Measurements from ENCODE around the gene DAPK1.

Gene DAPK1

DNA sequence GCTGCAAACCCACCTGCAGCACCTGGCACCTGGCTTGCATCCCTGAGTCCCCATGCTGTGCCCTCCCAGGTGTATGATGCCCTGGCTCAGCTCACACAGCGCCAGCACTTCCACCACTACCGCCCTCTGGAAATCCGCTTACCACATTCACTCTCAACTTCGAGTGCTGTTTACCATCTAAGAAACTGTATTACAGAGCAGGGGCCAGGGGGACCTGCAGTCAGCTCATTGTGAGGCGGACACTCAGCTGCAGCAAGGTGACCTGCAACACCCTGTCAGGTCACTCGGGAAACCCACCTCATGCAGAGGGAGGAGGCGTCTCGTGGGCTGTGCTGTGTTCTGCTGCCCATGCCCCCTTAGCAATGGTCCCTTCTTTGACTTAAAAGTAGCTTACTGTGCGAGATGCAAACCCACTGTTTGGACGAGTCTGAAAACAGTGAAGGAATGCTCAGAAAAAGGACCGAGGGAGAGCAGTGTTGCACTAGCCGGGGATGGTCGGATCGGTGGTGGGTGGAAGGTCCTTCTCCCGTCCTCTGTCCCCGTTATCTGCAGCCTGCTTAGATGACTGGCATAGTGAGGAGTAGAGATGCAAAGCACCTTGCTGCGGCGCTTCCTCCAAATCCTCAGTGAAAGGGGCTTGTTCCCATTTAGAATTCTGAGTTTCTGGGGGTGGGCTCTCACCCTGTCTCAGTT, 173.1 kb downstream of the DAPK1 start:
- Histone ChIP-seq H3K4me2 (no peak overlapping the region), H3K4me1 (0 out of 20 replicates have a peak, but pooled peaks cover 0 to 4% (median 0%) of the 10 kb centered on the region in 10 experiments), H3K4me3 (no peak overlapping the region), H3K27me3 (no peaks in the 10 kb centered on the region), H3K27ac (no peak overlapping the region), H4K20me1 (no peaks in the 10 kb centered on the region), H3K36me3 (peaks cover 0 to 37% (median 0%) of the 10 kb centered on the region in 11 experiments; a peak in 4 of 22 replicates), H3K9ac (no peak overlapping the region), H3K9me3 (replicated peaks in 1 of 11) (peaks cover 9 to 26% (median 14%) of the 10 kb centered on the region in 11 experiments)
- no peak for TF ChIP-seq Cebpa-rat (IDR thresholded peaks at IDR 0.05)

DNA sequence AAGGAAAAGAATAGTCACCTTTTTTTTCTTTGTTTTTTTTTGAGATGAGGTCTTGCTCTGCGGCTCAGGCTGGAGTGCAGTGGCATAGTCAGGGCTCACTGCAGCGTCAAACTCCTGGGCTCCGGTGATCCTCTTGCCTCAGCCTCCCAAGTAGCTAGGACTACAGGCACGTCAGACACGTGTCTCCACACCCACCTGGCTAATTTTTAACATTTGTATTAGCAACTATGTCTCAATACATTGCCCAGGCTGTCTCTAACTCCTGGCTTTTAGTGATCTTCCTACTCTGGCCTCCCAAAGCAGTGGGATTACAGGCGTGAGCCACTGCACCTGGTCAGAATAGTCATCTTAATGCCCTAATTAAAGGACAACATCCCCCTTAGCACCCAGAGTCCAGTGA, 173.8 kb downstream of the DAPK1 start:
- no peak overlapping the region for H3K4me2 ChIP-seq
- H3K27me3 ChIP-seq: no peaks in the 10 kb centered on the region
- no peak for TF ChIP-seq Cebpa-rat (IDR thresholded peaks at IDR 0.05)
- no peaks in the 10 kb centered on the region for H4K20me1 ChIP-seq
- H3K9ac ChIP-seq: no peak overlapping the region
- peaks cover 9 to 19% (median 13%) of the 10 kb centered on the region in 11 experiments for H3K9me3 ChIP-seq (replicated peaks in 1 of 11)
- H3K36me3 ChIP-seq: peaks cover 0 to 29% (median 0%) of the 10 kb centered on the region in 11 experiments; a peak in 4 of 22 replicates
- no peak overlapping the region for H3K27ac ChIP-seq
- no peak overlapping the region for H3K4me3 ChIP-seq
- peaks cover 0 to 5% (median 0%) of the 10 kb centered on the region in 10 experiments; a peak in 4 of 20 replicates for H3K4me1 ChIP-seq

DNA sequence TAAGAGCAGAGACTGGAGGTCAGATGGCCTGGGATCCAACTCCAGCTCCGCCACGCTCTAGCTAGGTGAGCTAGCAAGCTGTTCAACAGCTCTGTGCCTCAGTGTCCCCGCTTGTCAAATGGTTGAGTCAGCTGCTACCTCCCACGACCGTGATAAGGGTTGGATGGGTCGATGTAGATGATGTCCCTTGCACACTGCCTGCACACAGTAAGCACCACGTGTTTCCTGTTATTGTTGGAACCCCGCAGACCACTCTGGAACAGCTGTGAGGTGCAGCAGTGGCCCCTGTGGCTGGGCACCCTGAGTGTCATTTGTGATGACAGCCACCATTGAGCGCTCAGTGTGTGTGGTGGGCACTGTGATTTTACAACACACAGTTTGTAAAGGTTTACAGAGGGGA, 174.3 kb downstream of the DAPK1 start:
- peaks cover 5 to 14% (median 9%) of the 10 kb centered on the region in 11 experiments for H3K9me3 ChIP-seq (replicated peaks in 1 of 11)
- no peak overlapping the region for H3K27ac ChIP-seq
- H3K9ac ChIP-seq: no peak overlapping the region
- H3K4me1 ChIP-seq: peaks cover 0 to 10% (median 0%) of the 10 kb centered on the region in 10 experiments; a peak in 6 of 20 replicates
- H4K20me1 ChIP-seq: no peaks in the 10 kb centered on the region
- no peak overlapping the region for H3K4me3 ChIP-seq
- no peaks in the 10 kb centered on the region for H3K27me3 ChIP-seq
- no peak overlapping the region for H3K4me2 ChIP-seq
- peaks cover 0 to 25% (median 0%) of the 10 kb centered on the region in 11 experiments; a peak in 4 of 22 replicates for H3K36me3 ChIP-seq
- no peak for TF ChIP-seq Cebpa-rat (IDR thresholded peaks at IDR 0.05)

DNA sequence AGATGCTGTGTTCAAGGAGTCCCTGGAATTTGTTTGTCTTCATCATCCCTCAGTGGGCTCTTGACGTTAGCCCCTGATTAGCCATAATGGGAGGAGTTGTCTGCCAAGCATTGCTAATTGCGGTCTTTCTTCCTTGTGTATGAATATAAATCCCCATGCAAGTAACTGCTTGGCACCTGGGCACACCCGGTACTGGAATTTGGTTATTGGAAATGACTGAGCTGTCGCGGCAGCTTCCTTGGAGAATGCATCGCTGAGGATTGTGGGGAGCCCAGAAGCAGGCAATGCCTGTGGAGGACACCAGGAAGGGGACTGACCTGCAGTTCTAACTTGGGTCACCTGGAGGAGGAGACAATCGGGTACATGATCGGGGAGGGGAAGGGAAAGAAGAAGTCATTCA, 174.9 kb downstream of the DAPK1 start:
- H4K20me1 ChIP-seq: no peaks in the 10 kb centered on the region
- no peaks in the 10 kb centered on the region for H3K27me3 ChIP-seq
- no peak overlapping the region for H3K27ac ChIP-seq
- H3K4me3 ChIP-seq: no peak overlapping the region
- TF ChIP-seq Cebpa-rat (IDR thresholded peaks at IDR 0.05): no peak
- no peak overlapping the region for H3K4me2 ChIP-seq
- H3K4me1 ChIP-seq: peaks cover 0 to 16% (median 0%) of the 10 kb centered on the region in 10 experiments; a peak in 6 of 20 replicates
- peaks cover 0 to 18% (median 0%) of the 10 kb centered on the region in 11 experiments; a peak in 3 of 22 replicates for H3K36me3 ChIP-seq
- H3K9me3 ChIP-seq (replicated peaks in 1 of 11): peaks cover 0 to 7% (median 3%) of the 10 kb centered on the region in 11 experiments; a peak in 9 of 22 replicates
- H3K9ac ChIP-seq: no peak overlapping the region

DNA sequence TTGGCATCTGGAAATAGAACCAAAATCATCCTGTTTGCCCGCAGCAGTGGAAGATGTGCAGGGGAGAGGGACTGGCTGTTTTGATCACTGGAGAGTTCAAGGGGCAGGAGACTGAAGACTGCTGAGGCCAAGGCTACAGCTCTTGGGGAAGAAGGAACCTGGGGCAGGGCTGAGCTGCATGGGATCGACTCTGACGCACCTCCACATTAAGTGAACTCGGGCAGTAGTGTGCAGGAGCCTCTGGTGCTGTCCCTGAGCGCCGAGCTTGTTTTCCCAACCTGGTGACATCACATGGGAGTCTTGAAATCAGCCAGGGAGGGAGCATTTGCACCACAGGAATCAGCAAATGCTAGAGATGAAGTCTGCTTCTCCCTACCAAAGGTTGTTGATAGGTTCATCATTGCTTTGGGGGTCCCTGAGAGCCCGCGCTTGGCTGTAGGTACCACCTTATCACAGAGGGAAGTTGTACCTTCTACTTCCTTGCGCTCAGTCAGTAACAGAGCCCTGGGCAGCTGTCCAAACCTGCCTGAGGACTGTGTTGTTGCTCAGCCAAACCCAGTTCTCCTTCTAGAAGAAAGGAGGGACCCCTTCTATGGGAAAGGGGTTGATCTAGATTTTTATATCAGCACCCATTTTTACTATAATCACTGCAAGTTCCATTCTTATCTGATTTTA, 175.9 kb downstream of the DAPK1 start:
- Histone ChIP-seq H3K4me1 (peaks cover 0 to 26% (median 0%) of the 10 kb centered on the region in 10 experiments; a peak in 6 of 20 replicates), H3K9me3 (replicated peaks in 1 of 11) (no peaks in the 10 kb centered on the region), H3K4me2 (no peak overlapping the region), H3K27me3 (no peaks in the 10 kb centered on the region), H3K36me3 (peaks cover 0 to 9% (median 0%) of the 10 kb centered on the region in 11 experiments; a peak in 3 of 22 replicates), H3K4me3 (no peak overlapping the region), H4K20me1 (no peaks in the 10 kb centered on the region), H3K9ac (no peak overlapping the region), H3K27ac (no peak overlapping the region)
- TF ChIP-seq Cebpa-rat (IDR thresholded peaks at IDR 0.05): no peak

DNA sequence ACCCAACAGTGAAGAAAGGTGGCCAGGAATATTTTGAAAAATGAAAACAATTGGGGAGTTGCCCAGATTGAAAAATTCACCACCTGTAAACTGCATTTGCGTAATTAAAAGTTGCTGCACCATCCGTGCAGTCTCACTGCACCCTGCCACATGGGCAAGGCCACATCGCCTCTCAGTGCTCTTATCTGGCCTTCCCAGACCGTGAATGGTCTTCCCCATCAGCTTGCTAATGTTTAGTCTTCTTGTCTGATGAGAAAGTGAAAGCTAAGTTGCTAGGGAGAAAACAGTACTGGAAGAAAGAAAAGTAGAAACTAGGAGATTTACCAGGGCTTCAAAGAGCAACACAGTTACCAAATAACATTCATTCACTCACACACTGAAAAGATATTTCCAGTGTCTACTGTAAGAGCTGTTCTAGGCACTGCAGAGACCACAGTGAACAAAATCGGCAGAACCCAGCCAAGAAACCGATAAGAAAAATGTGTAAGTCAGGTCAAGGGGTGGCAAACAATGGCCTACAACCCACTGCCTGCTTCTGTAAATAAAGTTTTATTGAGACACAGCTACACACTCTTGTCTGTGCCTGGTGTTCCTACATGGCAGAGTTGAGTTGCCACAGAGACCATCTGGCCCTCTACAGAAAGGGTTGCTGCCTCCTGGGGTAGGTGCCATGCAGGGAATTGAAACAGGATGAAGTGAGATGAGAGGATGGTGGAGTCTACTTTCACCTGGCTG, 177.1 kb downstream of the DAPK1 start:
- H4K20me1 ChIP-seq: no peaks in the 10 kb centered on the region
- H3K9me3 ChIP-seq (replicated peaks in 1 of 11): no peaks in the 10 kb centered on the region
- no peak overlapping the region for H3K4me2 ChIP-seq
- peaks cover 0 to 6% (median 0%) of the 10 kb centered on the region in 11 experiments; a peak in 2 of 22 replicates for H3K36me3 ChIP-seq
- H3K9ac ChIP-seq: no peak overlapping the region
- no peak for TF ChIP-seq Cebpa-rat (IDR thresholded peaks at IDR 0.05)
- H3K27me3 ChIP-seq: no peaks in the 10 kb centered on the region
- no peak overlapping the region for H3K27ac ChIP-seq
- H3K4me1 ChIP-seq: peaks cover 0 to 37% (median 0%) of the 10 kb centered on the region in 10 experiments; a peak in 6 of 20 replicates
- H3K4me3 ChIP-seq: no peak overlapping the region

DNA sequence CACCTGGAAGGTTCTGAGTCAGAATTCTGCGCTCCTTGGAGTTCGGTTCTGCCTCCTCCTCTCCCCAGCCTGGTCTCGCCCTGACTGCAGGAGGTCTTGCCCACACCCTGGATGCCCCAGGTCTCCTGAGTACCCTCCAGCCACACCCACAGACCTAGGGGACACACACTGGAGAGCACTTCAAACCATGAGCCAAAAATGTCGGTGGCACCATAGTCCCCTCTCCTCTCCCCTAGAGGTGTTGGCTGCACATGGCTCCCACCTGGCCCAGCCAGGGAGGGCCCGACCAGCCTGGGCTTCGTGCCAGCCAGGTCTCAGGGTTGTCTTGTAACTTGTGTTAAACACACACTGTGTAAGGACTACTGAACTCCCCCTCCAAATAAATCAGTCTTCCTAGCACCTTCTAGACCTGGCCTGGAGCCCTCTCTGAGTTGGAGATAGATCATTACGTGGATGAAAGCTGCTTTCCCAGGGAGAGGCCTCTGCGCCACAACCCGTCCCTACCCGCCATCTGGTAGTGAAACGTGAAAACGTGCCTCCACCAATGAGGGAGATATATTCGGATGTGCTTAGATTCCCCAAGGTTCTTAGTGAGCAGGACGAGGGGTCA, 178.3 kb downstream of the DAPK1 start:
- H3K27ac ChIP-seq: no peak overlapping the region
- peak overlapping the region in 1 of 11 experiments; percentile 33; a peak in 2 of 22 replicates for H3K4me2 ChIP-seq
- peaks cover 0 to 37% (median 0%) of the 10 kb centered on the region in 10 experiments; a peak in 6 of 20 replicates for H3K4me1 ChIP-seq
- no peaks in the 10 kb centered on the region for H4K20me1 ChIP-seq
- no peaks in the 10 kb centered on the region; a peak in 2 of 22 replicates for H3K36me3 ChIP-seq
- H3K4me3 ChIP-seq: no peak overlapping the region
- H3K27me3 ChIP-seq: no peaks in the 10 kb centered on the region
- H3K9ac ChIP-seq: no peak overlapping the region
- no peak for TF ChIP-seq Cebpa-rat (IDR thresholded peaks at IDR 0.05)
- no peaks in the 10 kb centered on the region for H3K9me3 ChIP-seq (replicated peaks in 1 of 11)

DNA sequence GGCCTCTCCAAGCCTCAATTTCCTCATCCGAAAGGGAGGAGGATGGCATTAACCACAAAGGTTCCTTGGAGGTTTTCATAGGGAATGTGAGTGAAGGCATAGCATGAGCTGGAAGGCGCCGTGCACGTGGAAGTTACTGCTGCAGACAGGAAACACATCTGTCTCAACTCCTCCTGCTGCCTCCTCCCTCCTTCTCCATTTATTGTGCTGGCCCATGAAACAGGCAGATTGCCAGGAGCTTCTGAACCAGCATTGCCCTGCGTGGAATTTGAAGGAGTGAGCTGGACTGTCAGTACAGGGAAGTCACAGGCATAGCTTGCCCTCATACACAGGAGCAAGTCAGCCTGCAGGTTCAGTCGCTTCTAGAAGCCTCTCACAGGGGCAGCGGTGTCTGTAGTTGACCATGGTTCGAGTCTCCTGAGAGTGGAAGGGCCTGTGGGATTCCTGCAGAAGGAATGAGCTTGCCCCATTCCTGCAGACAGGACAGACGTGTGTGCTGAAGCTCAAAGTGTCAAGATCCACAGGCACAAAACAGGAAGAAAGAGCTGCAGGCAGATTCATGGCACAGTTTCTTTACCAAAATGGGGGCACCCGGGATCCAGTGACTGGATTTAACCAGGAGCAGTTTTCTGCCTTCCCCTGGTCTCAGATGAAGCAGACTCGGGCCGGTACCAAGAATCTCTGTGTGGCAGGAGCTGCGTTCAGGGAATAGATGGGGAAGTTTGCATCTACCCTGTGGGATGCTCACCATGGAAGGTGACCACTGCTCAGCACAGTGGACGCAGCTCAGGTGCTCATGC, 179.5 kb downstream of the DAPK1 start:
- no peak overlapping the region for H3K9ac ChIP-seq
- peaks cover 0 to 10% (median 0%) of the 10 kb centered on the region in 11 experiments; a peak in 4 of 22 replicates for H3K36me3 ChIP-seq
- no peaks in the 10 kb centered on the region for H3K9me3 ChIP-seq (replicated peaks in 1 of 11)
- TF ChIP-seq Cebpa-rat (IDR thresholded peaks at IDR 0.05): no peak
- H3K27ac ChIP-seq: no peak overlapping the region
- peak overlapping the region in 3 of 11 experiments; percentile 33 to 68 (median 54); a peak in 6 of 22 replicates for H3K4me2 ChIP-seq
- no peaks in the 10 kb centered on the region for H3K27me3 ChIP-seq
- H3K4me3 ChIP-seq: no peak overlapping the region
- H4K20me1 ChIP-seq: no peaks in the 10 kb centered on the region
- H3K4me1 ChIP-seq: peaks cover 0 to 48% (median 0%) of the 10 kb centered on the region in 10 experiments; a peak in 6 of 20 replicates

Data from BLaER1 treated with 17β-estradiol and CSF1 and Interleukin-3, amounts not matched to agents 10 nM and 100 nM (cell line).